ENCODE results near the gene RACGAP1.
"Not testable (repeated sequence)": the region's sequence is repeated elsewhere in the genome, so short reads cannot be mapped to it uniquely, and the experiment has no call there.

Gene RACGAP1

GRCh38 chr12:50055831-50056638, 30.7 kb upstream of the RACGAP1 start:
- peak; percentile 29 for DNase-seq

GRCh38 chr12:50053583-50053982, 28.3 kb upstream of the RACGAP1 start:
- DNase-seq = no peak

- no peak for DNase-seq
These were observed 27.7 kb upstream of the RACGAP1 start for GRCh38 chr12:50052964-50053363.

DNA sequence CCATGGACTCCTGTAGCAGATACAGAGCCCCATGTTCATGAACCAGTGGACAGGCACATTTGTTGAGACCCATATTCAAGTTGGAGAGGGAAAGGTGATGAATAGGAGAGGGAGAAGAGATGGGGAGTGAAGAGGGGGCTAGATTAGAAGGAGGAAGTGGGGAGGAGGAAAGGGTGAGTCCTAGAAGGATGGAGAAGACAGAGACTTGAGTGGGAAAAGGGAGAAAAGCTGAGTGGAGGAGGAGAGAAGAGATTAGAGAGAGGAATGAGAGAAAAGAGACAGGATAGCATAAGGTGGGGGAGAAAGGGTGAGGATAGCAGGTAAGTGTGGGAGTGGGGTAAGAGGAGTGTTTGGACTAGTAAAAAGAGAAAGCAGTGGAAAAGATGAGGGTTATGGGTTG, 27.2 kb upstream of the RACGAP1 start:
- DNase-seq = no peak

DNA sequence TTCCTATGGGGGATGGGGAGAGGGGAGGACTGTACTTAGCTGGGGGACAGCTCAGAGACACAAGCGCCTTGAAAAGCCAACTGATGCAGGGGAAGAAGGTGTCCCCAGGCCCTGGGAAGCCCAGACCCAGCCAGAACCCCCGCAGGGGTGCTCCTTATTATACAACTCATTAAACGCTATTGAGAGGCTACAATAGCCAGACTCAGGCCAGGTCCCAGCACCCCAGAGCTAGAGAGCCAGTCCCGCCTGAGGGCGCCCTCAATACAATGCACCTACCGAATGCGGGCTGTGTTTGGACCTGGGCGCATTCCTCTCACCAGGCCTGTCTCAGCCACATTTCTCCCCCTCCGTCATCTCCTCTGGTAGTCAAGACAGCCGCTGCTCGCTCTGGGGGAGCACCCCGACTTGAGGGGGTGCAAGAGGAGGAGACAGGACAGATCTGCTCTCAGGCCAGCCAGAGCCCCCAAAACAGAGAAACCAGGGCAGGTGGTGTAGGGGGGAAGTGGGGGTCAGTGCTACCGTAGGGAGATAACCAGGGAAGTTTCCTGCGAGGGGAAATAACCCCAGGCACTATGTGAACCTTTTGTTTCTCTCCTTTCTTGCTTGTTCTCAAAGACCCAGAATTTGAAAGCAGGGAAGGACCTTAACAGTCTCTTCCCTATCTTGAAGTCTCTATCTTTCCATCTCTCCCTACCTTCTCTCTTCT, 26.0 kb upstream of the RACGAP1 start:
- DNase-seq = no peak

DNA sequence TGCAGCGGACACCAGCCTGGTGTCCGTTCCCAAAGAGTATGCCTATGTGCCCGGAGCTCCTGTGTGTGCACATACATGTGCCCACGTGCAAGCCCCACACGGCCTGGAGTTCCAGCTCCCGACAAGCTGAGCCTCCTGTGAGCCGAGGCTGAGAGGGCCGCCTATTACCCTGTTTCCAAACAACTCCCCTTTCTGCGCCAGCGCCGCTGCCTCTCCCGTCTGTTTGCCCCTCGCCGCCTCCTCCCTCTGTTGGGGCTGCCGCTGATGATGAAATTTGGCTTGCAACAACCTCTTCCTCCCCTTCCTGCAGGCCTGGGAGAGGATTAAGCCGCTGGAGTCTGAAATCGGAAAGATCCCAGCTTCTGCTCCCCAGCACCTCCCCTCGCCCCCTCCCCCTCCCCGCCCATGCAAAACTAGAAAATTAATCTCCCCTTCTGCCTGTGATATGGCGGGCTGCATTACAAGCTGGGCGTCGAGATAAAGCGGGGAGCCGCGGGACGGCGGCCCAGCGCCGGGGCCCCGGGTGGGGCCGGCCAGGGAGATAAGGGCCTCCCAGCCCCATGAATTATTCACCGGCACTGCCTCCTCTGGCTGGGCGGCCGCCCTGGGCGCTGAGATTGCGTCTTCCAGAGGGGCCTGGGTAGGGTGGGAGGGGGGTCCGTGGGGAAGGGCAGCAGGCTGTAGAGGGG, 25.3 kb upstream of the RACGAP1 start:
- peak; percentile 72 for DNase-seq

GRCh38 chr12:50050119-50050385, 24.8 kb upstream of the RACGAP1 start:
- DNase-seq = no peak

GRCh38 chr12:50049254-50050118, 24.2 kb upstream of the RACGAP1 start:
- no peak for DNase-seq

GRCh38 chr12:50047693-50048250, 22.5 kb upstream of the RACGAP1 start:
- DNase-seq = no peak

DNA sequence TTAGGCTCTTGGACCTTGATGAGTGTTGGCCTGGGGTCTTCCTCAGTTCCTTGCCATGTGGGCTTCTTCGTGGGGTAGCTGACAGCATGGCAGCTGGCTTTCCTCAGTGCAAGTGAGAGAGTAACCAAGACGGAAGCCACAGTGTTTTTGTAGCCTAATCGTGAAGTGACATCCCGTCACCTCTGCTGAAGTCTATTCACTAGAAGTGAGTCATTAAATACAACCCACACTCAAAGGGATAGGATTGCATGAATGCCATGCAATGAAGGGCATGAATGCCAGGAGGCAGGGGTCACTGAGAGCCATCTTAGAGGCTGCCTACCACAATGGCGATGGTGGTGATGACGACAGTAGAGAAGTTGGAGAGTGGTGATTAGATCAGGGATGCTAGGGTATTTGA, 18.6 kb upstream of the RACGAP1 start:
- DNase-seq = no peak

- no peak for DNase-seq
These were observed 18.0 kb upstream of the RACGAP1 start for GRCh38 chr12:50043308-50043707.

DNA sequence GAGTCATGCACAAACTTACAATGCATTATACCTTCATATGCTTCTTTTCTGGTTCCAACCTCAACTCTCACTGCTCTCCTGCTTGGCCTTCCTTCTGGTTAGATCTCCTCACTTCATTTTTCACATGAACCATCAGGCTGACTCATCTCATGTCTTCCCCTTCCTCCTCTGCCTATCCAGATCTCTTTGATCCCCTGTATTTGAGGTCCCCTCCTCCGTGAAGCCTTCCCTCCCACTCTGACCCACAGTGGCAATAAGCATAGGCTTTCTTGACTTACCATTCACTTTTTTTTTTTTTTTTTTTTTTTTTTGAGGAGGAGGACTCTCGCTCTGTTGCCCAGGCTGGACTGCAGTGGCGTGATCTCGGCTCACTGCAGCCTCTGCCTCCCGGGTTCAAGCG, 17.4 kb upstream of the RACGAP1 start:
- no peak for DNase-seq

- no peak for DNase-seq
These were observed 16.7 kb upstream of the RACGAP1 start for GRCh38 chr12:50041962-50042361.

DNA sequence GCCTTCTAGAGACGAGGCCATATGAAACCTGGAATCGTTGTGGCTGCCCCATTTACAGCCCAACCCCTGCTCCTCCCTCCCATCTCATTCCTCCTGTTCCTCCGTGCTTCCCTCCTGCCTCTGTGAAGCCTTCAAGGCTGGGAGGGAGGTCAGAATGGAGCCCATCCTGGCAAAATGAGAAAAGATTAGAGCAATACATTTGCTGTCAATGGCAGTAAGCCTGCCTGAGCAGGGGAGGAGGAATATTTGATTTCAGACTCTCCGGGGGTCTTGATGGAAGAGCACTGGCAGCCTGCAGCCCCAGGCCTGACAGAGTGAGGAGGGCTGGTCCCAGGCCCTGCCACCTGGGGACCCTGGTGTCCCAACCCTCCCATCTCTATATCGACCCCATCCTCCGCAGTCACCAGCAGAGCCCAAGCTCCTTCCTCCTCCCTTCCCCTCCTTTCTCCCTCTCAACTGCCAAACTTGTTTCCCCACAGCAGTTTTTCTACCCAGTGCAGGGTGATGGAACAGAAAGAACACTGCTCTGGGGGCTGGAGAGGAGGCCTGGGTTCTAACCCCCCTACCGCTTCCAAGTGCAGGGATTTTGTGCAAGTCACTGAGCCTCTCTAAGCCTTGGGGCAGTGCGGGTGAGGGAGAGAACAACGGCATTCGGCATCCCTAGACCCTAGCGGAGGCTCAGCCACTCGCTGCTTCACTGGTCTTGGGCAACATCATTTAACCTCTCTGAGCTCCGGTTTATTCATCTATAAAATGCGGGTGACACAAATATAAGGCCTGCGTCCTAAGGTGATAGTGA, 16.0 kb upstream of the RACGAP1 start:
- DNase-seq = no peak

DNA sequence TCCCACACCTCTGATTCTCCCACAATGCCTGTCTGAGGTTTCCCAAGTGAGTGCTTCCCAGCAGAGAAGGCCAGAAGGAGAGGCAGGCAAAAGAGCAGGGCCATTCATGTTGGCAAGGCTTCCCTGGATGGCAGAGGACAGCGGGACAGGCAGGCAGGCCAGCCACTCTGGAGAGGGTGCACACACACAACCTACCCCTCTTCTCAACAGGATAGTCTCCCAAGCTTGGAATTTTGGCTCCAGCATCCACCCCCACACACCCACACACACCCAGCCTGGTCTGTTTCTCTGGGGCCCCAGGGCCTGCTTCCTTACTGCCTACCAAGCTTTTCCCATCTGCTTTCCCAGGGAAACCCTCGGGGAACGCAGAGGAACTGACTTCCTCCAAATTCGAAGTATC, 15.4 kb upstream of the RACGAP1 start:
- DNase-seq = no peak

GRCh38 chr12:50039151-50039835, 14.0 kb upstream of the RACGAP1 start:
- peak; percentile 74 for DNase-seq

- DNase-seq = no peak
These were observed 13.0 kb upstream of the RACGAP1 start for GRCh38 chr12:50038336-50038735.

DNA sequence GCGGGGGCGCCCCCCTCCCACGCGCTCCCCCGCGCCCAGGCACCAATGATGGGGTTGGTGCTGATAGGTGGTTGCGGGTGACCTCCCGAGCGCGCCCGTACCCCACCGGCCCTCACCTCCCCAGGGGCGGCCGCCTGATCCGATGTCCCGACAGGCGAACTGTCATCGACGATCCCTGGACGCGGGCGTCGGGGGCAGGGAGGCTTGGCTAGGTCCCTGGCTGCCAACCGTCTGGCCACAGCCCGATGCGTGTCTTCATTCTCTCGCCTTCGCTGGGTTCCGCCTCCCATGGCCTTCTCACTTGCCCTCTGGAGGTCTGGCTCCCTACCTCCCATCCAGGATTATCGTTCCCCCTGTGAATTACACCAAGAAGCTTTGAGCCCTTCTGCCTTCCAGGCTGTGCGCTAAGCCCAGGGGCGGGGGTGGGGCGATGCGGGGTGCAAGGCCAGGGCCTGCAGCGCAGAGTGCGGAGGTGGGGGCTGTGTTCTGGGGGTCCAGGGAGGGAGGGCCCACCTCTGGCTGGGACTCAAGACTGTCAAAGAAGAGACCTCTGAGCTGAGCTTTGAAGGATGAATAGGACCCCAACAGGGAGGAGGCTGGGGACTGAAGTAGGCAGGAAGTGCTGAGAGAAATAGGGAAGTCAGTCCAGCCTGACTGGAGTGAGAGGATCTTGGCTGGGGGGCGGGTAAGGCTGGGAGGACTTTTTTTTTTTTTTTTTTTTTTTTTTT, 7.7 kb upstream of the RACGAP1 start:
- no peak for DNase-seq

- no peak for DNase-seq
These were observed 7.2 kb upstream of the RACGAP1 start for GRCh38 chr12:50032515-50032853.

GRCh38 chr12:50030449-50030848, 5.2 kb upstream of the RACGAP1 start:
- DNase-seq = not testable (repeated sequence)
